PC-3 (cell line): ENCODE data around the gene LRP1B. TPM values are rescaled to one million over a fixed set of nuclear protein-coding genes. Genes with fewer than 3 reads are reported as not detected.
A peak's percentile ranks its signal among the peaks of the same experiment; 100 is the strongest.

Experiments
- ATAC-seq: fragments of 200-7000 bp; cut with Tn5 transposase; 2 replicates; pipeline ENCODE4 v1.9.1; 2020; ENCODE audit warnings: mild to moderate bottlenecking, moderate library complexity
- BruUV-seq: library from RNA; stranded (reverse); fragments of 400-500 nt; replicated peaks from 2 replicates; lab custom pipeline; 2021; lab: Mats Ljungman, UMichigan
- CTCF ChIA-PET: fragments of 300-600 bp; sonication (Branson Sonifier 250); formaldehyde crosslinking; loops from one replicate; lab custom pipeline; 2022; ENCODE audit warnings: antibody characterized with exemption; lab: Charles Lee
- POLR2A ChIA-PET: fragments of 300-600 bp; sonication (Branson Sonifier 250); formaldehyde crosslinking; loops from one replicate; lab custom pipeline; 2022; ENCODE audit warnings: antibody characterized with exemption; ENCODE audit not compliant: unreplicated experiment; lab: Charles Lee
- DNase-seq: peaks from one replicate; pipeline ENCODE4 v3.0.0-alpha.2; 2015
- H2AFZ ChIP-seq: fragments of 300-600 bp; sonication (generic); 2 replicates; pipeline ENCODE4 v1.6.0; 2016; ENCODE audit warnings: antibody characterized with exemption, low read length
- H3F3A ChIP-seq: fragments of 300-600 bp; sonication (generic); one replicate; pipeline ENCODE4 v1.6.0; 2017; ENCODE audit warnings: antibody characterized with exemption, low read length, control low read depth, mild to moderate bottlenecking; ENCODE audit not compliant: unreplicated experiment
- H3K27ac ChIP-seq: fragments of 300-600 bp; sonication (generic); 2 replicates; pipeline ENCODE4 v1.5.1; 2016; ENCODE audit warnings: mild to moderate bottlenecking, low read length
- H3K27me3 ChIP-seq: fragments of 300-600 bp; sonication (generic); 2 replicates; pipeline ENCODE4 v1.6.1; 2016; ENCODE audit warnings: low read length, mixed read lengths
- H3K36me3 ChIP-seq: fragments of 300-600 bp; sonication (generic); 2 replicates; pipeline ENCODE4 v1.6.1; 2016; ENCODE audit warnings: low read depth, mixed run types, low read length, mixed read lengths
- H3K4me1 ChIP-seq: fragments of 300-600 bp; sonication (generic); 2 replicates; pipeline ENCODE4 v1.5.1; 2016; ENCODE audit warnings: low read length; ENCODE audit not compliant: insufficient read depth
- H3K4me2 ChIP-seq: fragments of 300-600 bp; sonication (generic); 2 replicates; pipeline ENCODE4 v1.6.0; 2016; ENCODE audit warnings: low read length
- H3K4me3 ChIP-seq: fragments of 300-600 bp; sonication (generic); 2 replicates; pipeline ENCODE4 v1.5.1; 2016; ENCODE audit warnings: mild to moderate bottlenecking, low read length, mixed read lengths
- H3K79me2 ChIP-seq: fragments of 300-600 bp; sonication (generic); 2 replicates; pipeline ENCODE4 v1.6.1; 2017; ENCODE audit warnings: low read length, mixed read lengths
- H3K9ac ChIP-seq: fragments of 300-600 bp; sonication (generic); 2 replicates; pipeline ENCODE4 v1.6.0; 2016; ENCODE audit warnings: mild to moderate bottlenecking, low read length
- H3K9me2 ChIP-seq: fragments of 300-600 bp; sonication (generic); replicated peaks from 2 replicates; pipeline ENCODE4 v1.6.1; 2016; ENCODE audit warnings: mixed run types, low read length, mixed read lengths
- H3K9me3 ChIP-seq: fragments of 300-600 bp; sonication (generic); 2 replicates; pipeline ENCODE4 v1.6.1; 2016; ENCODE audit warnings: low read length, mixed read lengths
- H4K20me1 ChIP-seq: fragments of 300-600 bp; sonication (generic); 2 replicates; pipeline ENCODE4 v1.6.1; 2016; ENCODE audit warnings: low read length, mixed read lengths
- CTCF ChIP-seq: fragments of 300-600 bp; sonication (generic); conservative IDR thresholded peaks from 2 replicates; pipeline ENCODE4 v1.5.1; 2017; ENCODE audit warnings: antibody characterized with exemption, low read depth, mild to moderate bottlenecking, low read length
- EZH2 ChIP-seq: fragments of 300-600 bp; sonication (generic); IDR thresholded peaks from one replicate; pipeline ENCODE4 v1.6.1; 2017; ENCODE audit warnings: antibody characterized with exemption, mild to moderate bottlenecking, low read length; ENCODE audit not compliant: unreplicated experiment
- EZH2phosphoT487 ChIP-seq: fragments of 300-600 bp; sonication (generic); IDR thresholded peaks from 2 replicates; pipeline ENCODE4 v1.6.1; 2018; ENCODE audit warnings: mild to moderate bottlenecking, antibody characterized with exemption, low read length, borderline replicate concordance
- intact Hi-C: fragments of 100-400 bp; cut with micrococcal nuclease; formaldehyde crosslinking; loops from 2 replicates; pipeline ENCODE4 v1.9.0; 2023
- total RNA-seq: library from RNA; depleted of rRNA; stranded (reverse); fragments of >200 nt; gene quantifications from 2 replicates; pipeline ENCODE4 v1.2.3, GENCODE V29; 2014

Gene LRP1B
- total RNA-seq, 1 experiment from 2014 or later: 0.04 TPM

GRCh38 chr2:141942006-141942789 is 188.6 kb downstream of the LRP1B start:
- ChIA-PET CTCF (interaction anchor here (0.6 kb wide), 1 partner anchor 198 kb away, joined by 5 read pairs; no protein-coding TSS in a partner anchor), POLR2A (no interaction called here)
- no peak for ATAC-seq
- peak; percentile 65 for TF ChIP-seq CTCF
- TF ChIP-seq EZH2: no peak
- no peak for TF ChIP-seq EZH2phosphoT487
- BruUV-seq: no TSS peak
- no peak overlapping the region for H3K9ac ChIP-seq
- H3K9me2 ChIP-seq: no peaks in the 10 kb centered on the region
- no peak overlapping the region for H3K27ac ChIP-seq
- no peaks in the 10 kb centered on the region for H3K9me3 ChIP-seq
- peak; percentile 11 for DNase-seq
- intact Hi-C loops: no loop called here
- no peak overlapping the region for H3K4me3 ChIP-seq
- no peaks in the 10 kb centered on the region for H3F3A ChIP-seq
- no peaks in the 10 kb centered on the region for H4K20me1 ChIP-seq
- H3K79me2 ChIP-seq: no peaks in the 10 kb centered on the region
- no peaks in the 10 kb centered on the region for H3K36me3 ChIP-seq
- no peak overlapping the region for H2AFZ ChIP-seq
- H3K4me1 ChIP-seq: no peaks in the 10 kb centered on the region
- no peaks in the 10 kb centered on the region for H3K27me3 ChIP-seq
- no peak overlapping the region for H3K4me2 ChIP-seq

- Histone ChIP-seq H3K9me3 (no peaks in the 10 kb centered on the region), H4K20me1 (no peaks in the 10 kb centered on the region), H3K27ac (no peak overlapping the region), H3K4me2 (no peak overlapping the region), H2AFZ (no peak overlapping the region), H3K36me3 (no peaks in the 10 kb centered on the region), H3K4me1 (no peaks in the 10 kb centered on the region), H3K9me2 (no peaks in the 10 kb centered on the region), H3K27me3 (no peaks in the 10 kb centered on the region), H3K9ac (no peak overlapping the region), H3K4me3 (no peak overlapping the region), H3F3A (no peaks in the 10 kb centered on the region), H3K79me2 (no peaks in the 10 kb centered on the region)
- intact Hi-C loops: no loop called here
- no TSS peak for BruUV-seq
- no peak for ATAC-seq
- TF ChIP-seq EZH2: no peak
- TF ChIP-seq CTCF: no peak
- no peak for TF ChIP-seq EZH2phosphoT487
- ChIA-PET POLR2A (no interaction called here), CTCF (interaction anchor here (0.6 kb wide), 1 partner anchor 199 kb away, joined by 5 read pairs; no protein-coding TSS in a partner anchor)
- DNase-seq: no peak
Observed at GRCh38 chr2:141941210-141941714, 189.6 kb downstream of the LRP1B start.

- Histone ChIP-seq H3K4me1 (no peaks in the 10 kb centered on the region), H3K27ac (no peak overlapping the region), H3K9me2 (no peaks in the 10 kb centered on the region), H3K4me3 (no peak overlapping the region), H3F3A (no peaks in the 10 kb centered on the region), H3K36me3 (no peaks in the 10 kb centered on the region), H3K4me2 (no peak overlapping the region), H2AFZ (no peak overlapping the region), H4K20me1 (no peaks in the 10 kb centered on the region), H3K27me3 (no peaks in the 10 kb centered on the region), H3K9ac (no peak overlapping the region), H3K9me3 (no peaks in the 10 kb centered on the region), H3K79me2 (no peaks in the 10 kb centered on the region)
- DNase-seq: no peak
- no peak for ATAC-seq
- no peak for TF ChIP-seq EZH2
- TF ChIP-seq EZH2phosphoT487: no peak
- TF ChIP-seq CTCF: no peak
- BruUV-seq: no TSS peak
- CTCF ChIA-PET: no interaction called here
- POLR2A ChIA-PET: no interaction called here
- intact Hi-C loops: no loop called here
Observed at GRCh38 chr2:141940709-141941108, 190.1 kb downstream of the LRP1B start.
